Astrocyte of the cerebellum (primary cell): ENCODE results near the gene ARFIP1.

Source experiments
- DNase-seq: peaks from one replicate; pipeline ENCODE4 v3.0.0-alpha.2; 2011; ENCODE audit warnings: low read depth
- H3K4me3 ChIP-seq: 2 replicates; pipeline ENCODE4 v1.5.1; 2011; ENCODE audit warnings: mild to moderate bottlenecking, low read depth, low read length, moderate library complexity
- in situ Hi-C: cut with HindIII; loops from 2 replicates; pipeline ENCODE4 v1.10.0; 2017; ENCODE audit warnings: low sequenced_read_pairs
- TF ChIP-seq, protein P1 (sequence below): IDR thresholded peaks from 2 replicates; pipeline ENCODE4 v1.5.1; 2012; ENCODE audit warnings: low read length, low read depth, moderate library complexity, mild to moderate bottlenecking; ENCODE audit errors: missing control alignments

The ARFIP1 gene

DNA sequence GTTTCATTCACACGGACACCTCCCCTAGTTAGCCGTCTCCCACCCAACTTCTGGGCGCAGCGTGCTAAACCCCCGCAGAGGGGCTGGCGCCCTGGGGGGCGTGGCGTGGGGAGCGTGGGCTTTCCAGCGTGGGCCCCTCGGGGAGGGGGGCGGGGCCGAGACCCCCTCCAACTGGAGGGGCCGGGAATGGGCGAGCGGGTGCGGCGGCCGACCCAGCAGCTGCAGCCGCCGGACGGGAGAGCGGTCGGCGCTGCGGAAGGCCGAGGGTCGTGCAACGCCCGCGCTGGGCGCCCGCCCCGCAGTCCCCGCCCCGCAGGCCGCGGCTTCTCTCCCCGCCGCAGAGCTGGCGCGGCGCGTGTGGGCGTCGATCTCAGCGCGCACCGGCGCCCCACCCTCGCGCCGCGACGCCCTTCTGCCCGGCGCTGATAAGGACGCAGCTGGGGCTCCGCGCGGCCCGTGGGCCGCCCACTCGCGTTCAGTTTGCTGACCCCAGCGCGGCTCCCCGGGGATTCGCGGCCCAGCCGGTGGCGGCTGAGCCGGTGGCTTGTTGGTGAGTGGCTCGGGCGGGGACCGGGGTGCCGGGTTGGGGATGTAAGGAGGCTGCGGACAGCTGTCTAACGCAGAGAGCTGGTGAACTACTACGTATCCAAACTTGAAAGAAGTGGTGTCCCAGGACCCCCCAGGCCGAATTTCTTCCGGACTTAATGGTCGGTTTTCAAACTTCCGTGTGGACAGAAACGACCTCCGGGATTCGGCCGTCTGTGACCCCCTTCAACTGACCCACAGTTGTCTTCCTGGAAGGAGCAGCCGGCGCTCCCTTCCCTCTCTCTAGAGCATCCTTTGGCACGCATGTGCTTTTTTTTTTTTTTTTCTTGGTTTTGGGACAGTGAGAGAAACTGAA lies 157.8 kb downstream of the ARFIP1 start:
- H3K4me3 ChIP-seq: peak overlapping the region; percentile 57
- DNase-seq: no peak
- in situ Hi-C loops: no loop called here
- TF ChIP-seq, protein P1, sequence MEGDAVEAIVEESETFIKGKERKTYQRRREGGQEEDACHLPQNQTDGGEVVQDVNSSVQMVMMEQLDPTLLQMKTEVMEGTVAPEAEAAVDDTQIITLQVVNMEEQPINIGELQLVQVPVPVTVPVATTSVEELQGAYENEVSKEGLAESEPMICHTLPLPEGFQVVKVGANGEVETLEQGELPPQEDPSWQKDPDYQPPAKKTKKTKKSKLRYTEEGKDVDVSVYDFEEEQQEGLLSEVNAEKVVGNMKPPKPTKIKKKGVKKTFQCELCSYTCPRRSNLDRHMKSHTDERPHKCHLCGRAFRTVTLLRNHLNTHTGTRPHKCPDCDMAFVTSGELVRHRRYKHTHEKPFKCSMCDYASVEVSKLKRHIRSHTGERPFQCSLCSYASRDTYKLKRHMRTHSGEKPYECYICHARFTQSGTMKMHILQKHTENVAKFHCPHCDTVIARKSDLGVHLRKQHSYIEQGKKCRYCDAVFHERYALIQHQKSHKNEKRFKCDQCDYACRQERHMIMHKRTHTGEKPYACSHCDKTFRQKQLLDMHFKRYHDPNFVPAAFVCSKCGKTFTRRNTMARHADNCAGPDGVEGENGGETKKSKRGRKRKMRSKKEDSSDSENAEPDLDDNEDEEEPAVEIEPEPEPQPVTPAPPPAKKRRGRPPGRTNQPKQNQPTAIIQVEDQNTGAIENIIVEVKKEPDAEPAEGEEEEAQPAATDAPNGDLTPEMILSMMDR: no peak

DNA sequence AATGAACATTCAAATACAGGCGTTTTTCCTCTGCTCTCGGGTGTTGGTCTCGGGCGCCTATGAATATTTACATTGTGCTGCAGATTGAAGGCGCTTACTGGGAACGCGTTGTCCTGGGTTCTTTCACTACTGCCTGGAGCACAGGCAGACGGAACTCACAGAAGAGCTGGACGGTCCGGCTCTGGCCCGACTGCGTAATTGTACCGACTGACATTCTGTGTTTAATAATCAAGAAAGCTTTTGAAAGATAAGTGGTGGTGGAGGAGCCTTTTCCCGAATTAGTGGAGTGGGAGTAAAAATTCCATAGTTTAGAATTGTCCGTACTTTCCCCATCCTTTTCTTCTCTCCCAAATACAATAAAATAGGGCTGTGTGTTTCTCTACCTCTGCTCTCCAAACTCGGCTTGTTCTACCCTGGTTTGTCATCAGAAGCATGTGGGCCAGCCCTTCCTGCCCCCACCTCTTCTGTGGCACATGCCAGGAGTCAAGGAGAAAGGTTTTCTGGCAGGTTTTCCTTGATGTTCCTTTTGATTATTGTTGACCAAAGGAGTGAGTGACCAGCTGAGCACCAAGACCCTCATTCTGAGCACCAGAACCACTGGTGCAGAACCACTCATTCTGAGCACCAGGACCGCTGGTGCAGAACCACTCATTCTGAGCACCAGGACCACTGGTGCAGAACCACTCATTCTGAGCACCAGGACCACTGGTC lies 158.6 kb downstream of the ARFIP1 start:
- H3K4me3 ChIP-seq: peak overlapping the region; percentile 57
- TF ChIP-seq, protein P1: no peak
- in situ Hi-C loops: no loop called here
- no peak for DNase-seq

DNA sequence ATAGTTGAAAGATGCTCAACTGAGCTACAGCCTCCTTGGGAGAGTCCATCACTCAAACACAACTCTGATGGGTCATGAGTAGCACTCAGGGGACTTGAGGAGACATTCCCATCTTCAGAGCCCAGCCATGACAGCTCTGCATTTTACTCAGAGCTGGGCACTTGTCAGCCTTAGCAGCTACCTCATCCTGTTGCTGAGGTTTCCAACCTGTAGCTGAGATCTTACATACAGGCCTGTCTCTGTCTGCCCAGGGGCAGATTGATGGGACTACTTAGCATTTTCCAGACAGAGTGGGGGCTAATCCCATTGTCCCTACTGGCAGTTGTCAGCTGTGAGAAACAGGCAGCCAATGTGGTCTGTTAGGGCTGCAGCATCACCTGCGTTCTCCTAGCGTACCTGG lies 159.9 kb downstream of the ARFIP1 start:
- no peak for DNase-seq
- in situ Hi-C loops: no loop called here
- TF ChIP-seq, protein P1: no peak
- H3K4me3 ChIP-seq: no peak overlapping the region

DNA sequence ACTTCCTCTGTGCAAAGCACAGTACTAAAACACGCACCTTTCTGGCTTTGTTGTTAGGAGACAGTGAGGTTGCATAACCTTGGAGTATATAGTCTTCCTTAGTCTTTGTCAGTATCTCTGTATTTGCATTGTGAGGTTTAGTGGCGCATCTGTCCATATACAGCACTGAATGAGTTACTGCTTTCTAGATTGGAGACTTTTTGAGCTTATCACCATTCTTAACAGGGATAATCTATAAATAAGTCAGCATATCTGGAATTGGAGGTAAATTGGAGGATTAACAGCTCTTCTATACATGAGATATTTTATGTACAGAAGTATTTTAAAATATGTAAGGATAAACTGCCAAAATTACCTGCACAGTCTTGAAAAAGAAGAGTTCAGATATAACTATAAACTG lies 160.7 kb downstream of the ARFIP1 start:
- no peak for DNase-seq
- in situ Hi-C loops: no loop called here
- H3K4me3 ChIP-seq: no peak overlapping the region
- TF ChIP-seq, protein P1: no peak

DNA sequence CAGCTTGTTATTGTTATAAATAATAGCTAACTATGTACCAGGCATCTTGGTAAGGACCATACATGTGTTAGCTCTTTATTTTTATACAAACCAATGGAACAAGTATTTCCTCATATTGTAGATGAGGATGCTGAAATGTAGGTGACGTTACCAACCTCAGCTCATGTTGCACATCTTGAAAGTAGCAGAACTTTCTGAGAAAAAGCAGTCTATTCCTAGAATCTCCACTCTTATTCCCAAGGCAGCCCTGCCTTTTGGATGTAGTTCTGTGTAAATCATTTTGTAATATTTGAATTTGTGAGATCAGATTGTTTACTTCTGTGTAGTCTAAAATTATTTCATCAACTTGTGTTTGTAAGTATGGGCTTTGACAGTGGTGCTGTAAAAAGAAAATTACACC lies 161.7 kb downstream of the ARFIP1 start:
- in situ Hi-C loops: no loop called here
- TF ChIP-seq, protein P1: no peak
- DNase-seq: no peak
- no peak overlapping the region for H3K4me3 ChIP-seq

DNA sequence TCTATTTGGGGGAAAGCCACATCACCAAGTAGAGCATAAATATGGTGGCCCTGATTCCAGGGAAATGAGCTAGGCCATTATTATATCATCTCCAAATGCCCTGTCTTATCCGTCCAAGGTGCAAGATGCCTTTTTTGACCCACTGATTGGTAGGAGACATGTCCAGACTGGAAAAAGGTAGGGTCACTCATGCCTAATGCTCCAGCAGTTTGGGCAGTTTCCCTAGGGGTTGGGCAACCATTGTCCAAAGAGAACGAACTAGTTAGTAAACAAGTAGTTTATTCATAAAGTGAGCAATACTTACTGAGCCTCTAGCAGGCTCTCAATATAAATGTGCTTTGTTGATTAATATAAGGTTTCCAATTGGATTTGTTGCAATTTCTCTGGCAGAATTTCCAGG lies 162.6 kb downstream of the ARFIP1 start:
- DNase-seq: no peak
- TF ChIP-seq, protein P1: no peak
- in situ Hi-C loops: no loop called here
- H3K4me3 ChIP-seq: no peak overlapping the region
